G401.6 (cell line): Measurements from ENCODE around the gene CREB5.

Experiments used
- FAIRE-seq: peaks from 2 replicates; lab custom pipeline; 2012; peaks lifted over from hg19 to GRCh38; lab: Jason Lieb, UNC

Gene CREB5

DNA sequence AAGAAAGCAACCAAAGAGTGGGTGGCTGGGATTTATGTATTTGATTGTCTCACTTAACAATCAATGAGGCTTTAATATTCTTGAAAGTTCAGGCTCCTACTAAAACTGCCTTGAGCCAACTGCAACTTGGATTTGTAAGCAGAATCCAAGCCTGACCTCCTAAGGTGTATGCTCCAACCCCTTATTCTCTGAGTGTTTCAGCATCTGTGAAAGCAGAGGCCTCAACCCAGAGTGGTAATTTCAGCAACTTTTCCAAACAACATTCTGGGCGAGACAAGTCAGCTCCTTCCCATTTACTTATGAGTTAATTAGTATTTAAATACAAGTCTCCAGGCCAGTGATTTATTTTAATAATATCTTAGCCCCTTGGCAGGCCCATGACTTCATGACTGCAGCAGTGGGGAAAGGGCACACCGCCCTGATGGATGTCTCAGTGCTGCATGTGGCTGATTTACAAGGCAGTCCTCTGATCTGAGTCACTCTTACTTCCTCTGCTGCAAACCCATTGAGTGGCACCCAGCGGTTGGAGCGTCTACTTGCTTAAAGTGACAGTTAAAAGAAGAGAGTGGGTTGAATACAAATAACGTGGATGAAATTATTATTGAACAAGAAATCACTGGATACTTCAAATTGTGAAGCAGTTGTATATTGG is 336.7 kb downstream of the CREB5 start:
- peak; percentile 30 for FAIRE-seq

DNA sequence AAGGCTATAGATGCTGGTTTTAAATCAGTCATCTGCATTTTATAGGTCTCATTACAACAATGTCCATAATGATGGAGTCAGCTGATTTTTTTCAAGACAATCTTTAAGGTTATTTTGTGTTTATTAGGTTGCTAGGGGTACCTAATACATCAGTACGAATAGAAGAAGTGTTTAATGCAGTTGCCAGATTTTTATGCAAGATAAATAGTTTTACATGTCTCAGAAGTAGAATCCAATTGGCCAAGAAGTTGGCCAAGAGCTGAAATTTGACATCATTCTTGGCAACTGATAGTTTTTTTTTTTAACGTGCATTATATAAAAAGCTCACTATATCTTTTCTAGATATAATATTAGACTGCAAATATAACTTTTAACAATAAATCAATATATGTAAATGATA is 337.3 kb downstream of the CREB5 start:
- FAIRE-seq, result peak; percentile 36

GRCh38 chr7:28750981-28751380 is 338.7 kb downstream of the CREB5 start:
- FAIRE-seq, result no peak

- FAIRE-seq, result peak; percentile 8
Observed at GRCh38 chr7:28753613-28754012, 341.3 kb downstream of the CREB5 start.

- FAIRE-seq, result no peak
Observed at GRCh38 chr7:28754027-28754426, 341.7 kb downstream of the CREB5 start.

GRCh38 chr7:28754447-28754846 is 342.1 kb downstream of the CREB5 start:
- FAIRE-seq, result no peak

DNA sequence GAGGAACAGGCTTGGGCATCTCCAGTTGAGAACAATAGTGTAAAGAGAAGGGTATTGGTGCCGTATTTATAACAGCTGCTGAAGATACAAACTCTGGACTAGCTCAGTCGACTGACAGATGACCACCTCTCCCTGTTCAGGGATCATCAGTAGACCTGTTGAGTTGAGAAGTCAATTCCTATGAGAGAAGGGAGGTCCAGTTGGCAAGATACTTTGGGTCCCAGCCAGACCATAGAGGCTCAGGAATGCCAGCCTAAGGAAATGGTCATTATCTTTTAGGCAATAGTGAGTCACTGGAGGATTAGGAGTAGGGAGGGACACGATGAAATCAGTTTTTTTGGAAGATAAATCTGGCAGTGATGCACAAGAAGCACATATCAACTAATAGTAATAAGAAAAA is 342.9 kb downstream of the CREB5 start:
- FAIRE-seq, result no peak

DNA sequence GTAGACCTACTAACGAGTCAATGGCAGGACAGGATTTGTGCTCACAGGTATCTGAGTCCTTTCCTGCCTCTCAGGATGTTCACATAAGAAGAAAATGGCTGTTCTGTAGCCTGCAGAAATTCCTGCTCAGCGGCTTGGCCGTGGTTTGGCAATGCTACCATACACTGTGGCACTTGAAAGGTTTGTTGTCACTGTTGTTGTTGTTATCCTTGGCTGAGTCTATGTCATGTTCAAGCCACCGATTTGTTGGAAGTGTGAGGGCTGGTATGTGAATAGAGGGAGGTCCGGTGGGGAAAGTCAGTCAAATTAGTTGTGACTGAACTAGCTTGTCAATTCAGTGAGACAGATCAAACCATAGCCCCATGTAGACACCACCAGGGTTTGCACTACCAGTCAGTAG is 345.9 kb downstream of the CREB5 start:
- no peak for FAIRE-seq

DNA sequence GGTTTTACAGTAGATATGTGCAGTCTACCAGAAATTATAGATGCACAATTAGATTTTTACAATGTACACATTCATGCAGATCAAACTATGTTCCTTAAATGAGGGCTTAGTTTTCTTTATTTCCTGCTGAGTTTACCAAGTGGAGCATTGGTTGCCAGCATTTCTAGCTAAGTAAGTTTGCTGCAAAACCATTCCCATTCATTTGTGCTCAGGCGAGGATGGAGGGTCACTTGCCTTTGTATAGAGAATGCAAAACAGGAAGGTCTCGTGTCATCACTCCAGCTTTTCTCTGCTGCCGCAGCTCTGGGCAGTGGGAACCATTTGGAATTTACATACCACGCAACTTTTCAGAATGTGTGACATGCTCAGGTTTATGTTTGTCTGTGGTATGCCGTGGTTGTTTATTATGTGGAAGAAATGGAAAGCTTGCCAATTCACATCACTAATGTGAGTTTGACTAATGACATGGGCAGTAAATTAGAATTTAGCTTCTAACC is 347.2 kb downstream of the CREB5 start:
- no peak for FAIRE-seq

DNA sequence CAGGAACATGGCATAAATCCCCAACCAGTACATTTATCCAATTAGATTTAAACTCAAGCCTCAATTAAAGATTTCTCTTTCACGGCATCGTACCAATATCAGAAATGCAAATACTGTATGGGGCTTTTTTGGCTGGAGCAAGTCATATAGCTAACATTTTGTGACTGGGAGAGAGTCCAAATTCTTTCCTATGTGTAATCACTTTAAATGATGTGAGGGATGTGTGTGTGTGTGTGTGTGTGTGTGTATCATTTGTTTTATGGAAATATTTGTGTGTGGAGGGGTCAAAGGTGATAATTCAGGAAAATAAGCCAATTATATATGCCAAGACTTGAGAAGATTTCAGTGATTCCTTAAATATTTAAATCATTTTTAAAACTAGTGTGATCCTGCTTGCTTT is 349.2 kb downstream of the CREB5 start:
- no peak for FAIRE-seq

- FAIRE-seq, result no peak
Observed at GRCh38 chr7:28762651-28763050, 350.3 kb downstream of the CREB5 start.

- FAIRE-seq, result no peak
Observed at GRCh38 chr7:28766359-28766758, 354.0 kb downstream of the CREB5 start.

GRCh38 chr7:28767356-28767755 is 355.0 kb downstream of the CREB5 start:
- FAIRE-seq, result no peak

- FAIRE-seq, result no peak
Observed at GRCh38 chr7:28768577-28769147, 356.3 kb downstream of the CREB5 start.

DNA sequence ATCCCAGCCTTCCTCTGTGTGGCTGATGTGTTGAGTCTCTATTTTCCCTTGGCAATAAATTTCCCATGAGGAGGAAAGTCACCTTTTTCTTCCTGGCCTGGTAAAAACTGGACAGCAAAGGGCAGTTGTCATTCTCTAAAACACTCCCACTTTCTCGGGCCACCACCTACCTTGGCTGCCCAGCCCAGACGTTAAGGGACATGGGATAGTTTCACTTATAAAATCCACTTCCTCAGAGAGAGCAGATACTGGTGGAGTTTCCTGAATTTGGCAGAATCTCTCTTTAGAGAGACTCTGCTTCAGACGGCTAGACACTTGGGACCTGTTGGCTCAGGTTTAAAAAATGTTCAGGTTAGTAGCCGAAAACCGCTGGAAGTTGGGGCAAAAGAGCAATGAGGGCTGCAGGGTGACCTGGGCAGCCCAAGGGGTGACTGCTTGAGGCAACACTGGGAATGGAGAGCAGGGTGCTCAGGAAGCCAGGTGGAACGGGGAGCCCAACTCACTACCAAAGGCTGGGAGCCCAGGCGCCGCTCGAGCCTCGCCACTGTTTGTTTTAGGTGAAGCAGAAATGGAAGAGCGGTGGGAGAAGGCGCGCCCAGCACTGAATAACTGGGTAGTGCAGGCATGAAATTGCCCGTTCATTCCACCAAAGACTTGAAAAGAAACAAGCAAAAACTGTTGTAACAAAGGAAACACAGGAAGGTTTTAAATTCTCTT is 359.7 kb downstream of the CREB5 start:
- no peak for FAIRE-seq

- FAIRE-seq, result no peak
Observed at GRCh38 chr7:28773423-28774145, 361.3 kb downstream of the CREB5 start.

- no peak for FAIRE-seq
Observed at GRCh38 chr7:28774261-28774988, 362.1 kb downstream of the CREB5 start.

GRCh38 chr7:28776463-28777157 is 364.3 kb downstream of the CREB5 start:
- FAIRE-seq, result no peak

GRCh38 chr7:28778786-28779185 is 366.5 kb downstream of the CREB5 start:
- no peak for FAIRE-seq

- no peak for FAIRE-seq
Observed at GRCh38 chr7:28779954-28780353, 367.6 kb downstream of the CREB5 start.

DNA sequence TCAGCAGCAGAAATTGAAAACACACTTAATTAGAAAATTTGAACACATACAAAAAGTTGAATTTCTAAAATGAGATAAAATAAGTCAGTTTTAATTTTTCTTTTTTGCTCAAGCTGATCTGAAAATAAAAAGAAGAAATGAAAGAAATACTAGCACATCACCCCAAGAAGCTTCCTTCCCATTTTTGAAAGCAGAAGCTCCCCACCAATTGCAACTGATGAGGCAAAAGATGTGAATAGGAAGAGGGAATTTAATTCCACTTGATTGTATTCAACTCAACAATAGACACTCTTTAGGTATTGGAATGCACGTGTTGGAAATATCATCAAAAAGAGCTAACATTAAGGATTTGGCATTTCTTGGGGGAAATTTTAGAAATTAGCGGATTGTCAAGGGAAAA is 370.0 kb downstream of the CREB5 start:
- FAIRE-seq, result no peak
